ENCODE measurements around the gene DLX3.

The DLX3 gene

GRCh38 chr17:50013079-50013478 lies 18.1 kb upstream of the DLX3 start:
- Mint-ChIP-seq H3K36me3 (ENCODE audit: low read depth) (no peaks in the 10 kb centered on the region), H3K4me3 (no peak overlapping the region), H3K4me1 (ENCODE audit: low read depth) (no peaks in the 10 kb centered on the region), H3K27me3 (ENCODE audit: low read depth) (peaks cover 41% of the 10 kb centered on the region), H3K9me3 (peaks cover 22% of the 10 kb centered on the region), H3K27ac (no peak overlapping the region)

- H3K4me1 Mint-ChIP-seq (ENCODE audit: low read depth) = no peaks in the 10 kb centered on the region
- no peaks in the 10 kb centered on the region for H3K36me3 Mint-ChIP-seq (ENCODE audit: low read depth)
- H3K4me3 Mint-ChIP-seq = no peak overlapping the region
- peaks cover 53% of the 10 kb centered on the region for H3K27me3 Mint-ChIP-seq (ENCODE audit: low read depth)
- no peak overlapping the region for H3K27ac Mint-ChIP-seq
- peaks cover 14% of the 10 kb centered on the region for H3K9me3 Mint-ChIP-seq
Measured at GRCh38 chr17:50009282-50009681, 14.3 kb upstream of the DLX3 start.

GRCh38 chr17:50003911-50004310 lies 8.9 kb upstream of the DLX3 start:
- Mint-ChIP-seq H3K9me3 (no peaks in the 10 kb centered on the region), H3K27ac (no peak overlapping the region), H3K36me3 (ENCODE audit: low read depth) (no peaks in the 10 kb centered on the region), H3K4me3 (no peak overlapping the region), H3K27me3 (ENCODE audit: low read depth) (peaks cover 56% of the 10 kb centered on the region), H3K4me1 (ENCODE audit: low read depth) (no peaks in the 10 kb centered on the region)

- peaks cover 21% of the 10 kb centered on the region for H3K4me1 Mint-ChIP-seq (ENCODE audit: low read depth)
- no peak overlapping the region for H3K4me3 Mint-ChIP-seq
- H3K9me3 Mint-ChIP-seq = no peaks in the 10 kb centered on the region
- no peak overlapping the region for H3K27ac Mint-ChIP-seq
- peaks cover 64% of the 10 kb centered on the region for H3K27me3 Mint-ChIP-seq (ENCODE audit: low read depth)
- peaks cover 1% of the 10 kb centered on the region for H3K36me3 Mint-ChIP-seq (ENCODE audit: low read depth)
Measured at GRCh38 chr17:49998836-49999511, 4.0 kb upstream of the DLX3 start.

- no peak overlapping the region for H3K27ac Mint-ChIP-seq
- peaks cover 24% of the 10 kb centered on the region for H3K4me1 Mint-ChIP-seq (ENCODE audit: low read depth)
- no peak overlapping the region for H3K4me3 Mint-ChIP-seq
- H3K9me3 Mint-ChIP-seq = no peaks in the 10 kb centered on the region
- H3K36me3 Mint-ChIP-seq (ENCODE audit: low read depth) = peaks cover 1% of the 10 kb centered on the region
- peaks cover 68% of the 10 kb centered on the region for H3K27me3 Mint-ChIP-seq (ENCODE audit: low read depth)
Measured at GRCh38 chr17:49997773-49998703, 3.0 kb upstream of the DLX3 start.

- Mint-ChIP-seq H3K27me3 (ENCODE audit: low read depth) (peaks cover 71% of the 10 kb centered on the region), H3K36me3 (ENCODE audit: low read depth) (peaks cover 1% of the 10 kb centered on the region), H3K27ac (no peak overlapping the region), H3K4me3 (no peak overlapping the region), H3K9me3 (no peaks in the 10 kb centered on the region), H3K4me1 (ENCODE audit: low read depth) (peaks cover 24% of the 10 kb centered on the region)
Measured at GRCh38 chr17:49997301-49997650, 2.3 kb upstream of the DLX3 start.

- H3K4me3 Mint-ChIP-seq = peak overlapping the region; percentile 18
- H3K9me3 Mint-ChIP-seq = no peaks in the 10 kb centered on the region
- peaks cover 72% of the 10 kb centered on the region for H3K27me3 Mint-ChIP-seq (ENCODE audit: low read depth)
- peaks cover 4% of the 10 kb centered on the region for H3K36me3 Mint-ChIP-seq (ENCODE audit: low read depth)
- H3K4me1 Mint-ChIP-seq (ENCODE audit: low read depth) = peaks cover 24% of the 10 kb centered on the region
- no peak overlapping the region for H3K27ac Mint-ChIP-seq
Measured at GRCh38 chr17:49996495-49997300, 1.7 kb upstream of the DLX3 start.

- peaks cover 4% of the 10 kb centered on the region for H3K36me3 Mint-ChIP-seq (ENCODE audit: low read depth)
- no peak overlapping the region for H3K4me3 Mint-ChIP-seq
Measured at GRCh38 chr17:49996121-49996494, 1.1 kb upstream of the DLX3 start.

GRCh38 chr17:49994085-49995054 lies 654 bp downstream of the DLX3 start:
- Mint-ChIP-seq H3K27me3 (ENCODE audit: low read depth) (peaks cover 75% of the 10 kb centered on the region), H3K4me3 (peak overlapping the region; percentile 89), H3K4me1 (ENCODE audit: low read depth) (peaks cover 24% of the 10 kb centered on the region), H3K27ac (no peak overlapping the region), H3K36me3 (ENCODE audit: low read depth) (peaks cover 4% of the 10 kb centered on the region), H3K9me3 (no peaks in the 10 kb centered on the region)

More at GRCh38 chr17:49996121-49996494, 1.1 kb upstream of the DLX3 start:
- Mint-ChIP-seq H3K27ac (no peak overlapping the region), H3K4me1 (ENCODE audit: low read depth) (peaks cover 24% of the 10 kb centered on the region), H3K27me3 (ENCODE audit: low read depth) (peaks cover 70% of the 10 kb centered on the region), H3K9me3 (no peaks in the 10 kb centered on the region)

- peak overlapping the region; percentile 89 for H3K4me3 Mint-ChIP-seq
- H3K27ac Mint-ChIP-seq = no peak overlapping the region
- no peaks in the 10 kb centered on the region for H3K9me3 Mint-ChIP-seq
- H3K27me3 Mint-ChIP-seq (ENCODE audit: low read depth) = peaks cover 79% of the 10 kb centered on the region
- H3K4me1 Mint-ChIP-seq (ENCODE audit: low read depth) = peaks cover 21% of the 10 kb centered on the region
- peaks cover 4% of the 10 kb centered on the region for H3K36me3 Mint-ChIP-seq (ENCODE audit: low read depth)
Measured at GRCh38 chr17:49993423-49994060, 1.5 kb downstream of the DLX3 start.

- Mint-ChIP-seq H3K27me3 (ENCODE audit: low read depth) (peaks cover 79% of the 10 kb centered on the region), H3K4me3 (no peak overlapping the region), H3K36me3 (ENCODE audit: low read depth) (peaks cover 4% of the 10 kb centered on the region), H3K27ac (no peak overlapping the region), H3K9me3 (no peaks in the 10 kb centered on the region), H3K4me1 (ENCODE audit: low read depth) (peaks cover 19% of the 10 kb centered on the region)
Measured at GRCh38 chr17:49992933-49993422, 2.0 kb downstream of the DLX3 start.

- H3K36me3 Mint-ChIP-seq (ENCODE audit: low read depth) = peaks cover 4% of the 10 kb centered on the region
- H3K27ac Mint-ChIP-seq = no peak overlapping the region
- peak overlapping the region; percentile 11 for H3K4me3 Mint-ChIP-seq
- H3K9me3 Mint-ChIP-seq = no peaks in the 10 kb centered on the region
- peaks cover 85% of the 10 kb centered on the region for H3K27me3 Mint-ChIP-seq (ENCODE audit: low read depth)
- H3K4me1 Mint-ChIP-seq (ENCODE audit: low read depth) = peaks cover 19% of the 10 kb centered on the region
Measured at GRCh38 chr17:49992191-49992932, 2.7 kb downstream of the DLX3 start.

- Mint-ChIP-seq H3K27me3 (ENCODE audit: low read depth) (peaks cover 91% of the 10 kb centered on the region), H3K4me3 (no peak overlapping the region), H3K9me3 (no peaks in the 10 kb centered on the region), H3K27ac (no peak overlapping the region), H3K4me1 (ENCODE audit: low read depth) (peaks cover 16% of the 10 kb centered on the region), H3K36me3 (ENCODE audit: low read depth) (peaks cover 3% of the 10 kb centered on the region)
Measured at GRCh38 chr17:49991409-49991808, 3.6 kb downstream of the DLX3 start.

All from T-helper 1 cell treated with Interleukin-12 subunit alpha and Interleukin-12 subunit beta and Interleukin-4 antibody, amounts not matched to agents 30 μg/mL and 1 μg/mL, for 36 hours (primary cell).